Ovary (tissue), 3 donors: ENCODE data around the gene TPSD1.

Experiments
- EP300 ChIP-seq: sonication (generic); formaldehyde crosslinking; IDR thresholded peaks from one replicate; pipeline ENCODE4 v1.6.1; 2017; ENCODE audit warnings: antibody characterized with exemption
- POLR2A ChIP-seq: fragments of 450-650 bp; IDR thresholded peaks from one replicate; pipeline ENCODE4 v1.6.1; 2017; ENCODE audit warnings: antibody characterized with exemption, mild to moderate bottlenecking, moderate library complexity
- TF ChIP-seq, protein P1 (sequence below), 3 donors: fragments of 450-650 bp in 2 of 3; fragments of 200-600 bp in 1 of 3; IDR thresholded peaks; one replicate each; pipeline versions ENCODE4 v1.5.1 to v1.8.0; 2016 to 2022; ENCODE audit warnings: antibody characterized with exemption in 3 of 3, mild to moderate bottlenecking in 1 of 3
- donor health status: DM: no; HTN: no; CAD: no.

DNA sequence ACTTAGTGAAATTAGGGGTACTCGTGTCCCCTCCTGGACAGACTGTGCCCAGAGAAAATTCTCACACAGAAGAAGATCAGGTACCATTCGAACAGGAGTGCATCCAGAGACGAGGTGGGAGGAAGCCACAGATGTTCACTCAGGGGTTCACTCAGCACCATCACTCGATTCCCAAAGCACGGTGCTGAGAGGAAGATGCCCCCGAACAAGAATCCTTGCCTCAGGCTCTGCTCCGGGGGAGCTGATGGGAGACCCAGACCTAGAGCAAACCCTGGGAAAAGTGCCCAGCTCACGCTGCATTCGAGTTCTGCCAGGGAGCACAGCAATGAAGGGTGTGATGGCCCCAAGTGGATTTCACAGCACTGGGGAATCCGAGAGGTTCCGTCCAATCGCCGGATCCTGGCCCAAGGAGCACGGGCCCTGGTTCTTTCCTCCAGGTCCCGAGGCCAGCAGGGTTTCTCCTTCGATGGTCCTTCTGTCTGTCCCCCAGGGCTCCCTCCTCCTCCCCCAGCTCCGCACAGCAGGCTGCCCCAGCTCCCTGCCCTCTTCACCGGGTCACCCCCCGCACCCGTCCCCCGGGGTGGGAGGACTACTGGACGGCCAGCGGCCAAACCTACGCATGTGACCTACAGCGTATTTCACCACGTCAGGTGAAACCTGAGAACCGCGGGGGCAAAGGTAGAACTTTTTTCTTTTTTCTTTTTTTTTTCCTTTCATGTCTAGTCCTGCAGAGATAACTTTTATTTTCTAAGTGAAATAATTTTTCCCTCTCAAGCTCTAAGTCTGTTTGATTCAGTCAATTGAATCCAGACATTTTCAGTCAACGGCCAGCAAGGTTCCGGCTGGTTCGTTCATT lies 43.4 kb downstream of the TPSD1 start:
- TF ChIP-seq, protein P1, sequence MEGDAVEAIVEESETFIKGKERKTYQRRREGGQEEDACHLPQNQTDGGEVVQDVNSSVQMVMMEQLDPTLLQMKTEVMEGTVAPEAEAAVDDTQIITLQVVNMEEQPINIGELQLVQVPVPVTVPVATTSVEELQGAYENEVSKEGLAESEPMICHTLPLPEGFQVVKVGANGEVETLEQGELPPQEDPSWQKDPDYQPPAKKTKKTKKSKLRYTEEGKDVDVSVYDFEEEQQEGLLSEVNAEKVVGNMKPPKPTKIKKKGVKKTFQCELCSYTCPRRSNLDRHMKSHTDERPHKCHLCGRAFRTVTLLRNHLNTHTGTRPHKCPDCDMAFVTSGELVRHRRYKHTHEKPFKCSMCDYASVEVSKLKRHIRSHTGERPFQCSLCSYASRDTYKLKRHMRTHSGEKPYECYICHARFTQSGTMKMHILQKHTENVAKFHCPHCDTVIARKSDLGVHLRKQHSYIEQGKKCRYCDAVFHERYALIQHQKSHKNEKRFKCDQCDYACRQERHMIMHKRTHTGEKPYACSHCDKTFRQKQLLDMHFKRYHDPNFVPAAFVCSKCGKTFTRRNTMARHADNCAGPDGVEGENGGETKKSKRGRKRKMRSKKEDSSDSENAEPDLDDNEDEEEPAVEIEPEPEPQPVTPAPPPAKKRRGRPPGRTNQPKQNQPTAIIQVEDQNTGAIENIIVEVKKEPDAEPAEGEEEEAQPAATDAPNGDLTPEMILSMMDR (IDR thresholded peaks at IDR 0.05): no peak
- TF ChIP-seq POLR2A (no peak), EP300 (no peak)
